ENCODE measurements around the gene POLE.

DNA sequence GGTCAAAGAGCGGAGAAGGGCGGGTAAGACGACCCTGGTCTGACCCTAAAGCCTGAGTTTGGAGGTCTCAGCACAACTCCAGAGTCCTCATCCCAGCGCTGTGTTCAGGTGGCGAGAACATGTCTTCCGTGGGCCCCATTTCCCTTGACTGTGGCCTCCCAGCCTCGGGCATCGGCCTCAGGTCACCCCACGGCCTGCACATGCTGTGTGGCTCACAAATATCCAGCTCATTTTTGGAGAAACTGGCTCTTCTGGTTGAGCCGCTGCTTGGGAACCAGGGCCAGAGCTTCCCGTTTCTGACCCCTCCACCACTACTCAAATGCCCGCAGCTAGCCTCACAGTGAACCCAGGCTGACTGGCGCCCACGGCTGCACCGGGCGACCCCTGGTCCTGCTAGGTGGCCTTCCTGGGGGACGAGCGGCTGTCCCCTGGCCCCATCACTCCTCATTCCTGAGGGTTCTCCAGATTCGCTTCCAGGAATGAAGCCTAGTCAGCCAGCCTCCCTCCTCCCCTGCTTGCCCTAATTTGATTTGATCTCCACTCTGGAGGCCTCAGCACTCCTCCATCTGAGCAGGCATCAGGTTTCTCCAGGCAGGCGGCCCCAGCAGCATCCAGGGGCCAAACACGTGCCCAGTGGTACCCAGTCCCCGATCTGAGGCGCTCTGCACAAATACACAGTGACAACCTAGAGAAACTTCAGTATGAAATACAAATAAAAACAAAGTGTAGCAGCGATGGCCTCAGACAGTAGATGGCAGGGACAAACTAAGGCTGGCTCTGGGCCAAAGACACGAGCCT lies 63.9 kb downstream of the POLE start:
- TF ChIP-seq, protein P1, sequence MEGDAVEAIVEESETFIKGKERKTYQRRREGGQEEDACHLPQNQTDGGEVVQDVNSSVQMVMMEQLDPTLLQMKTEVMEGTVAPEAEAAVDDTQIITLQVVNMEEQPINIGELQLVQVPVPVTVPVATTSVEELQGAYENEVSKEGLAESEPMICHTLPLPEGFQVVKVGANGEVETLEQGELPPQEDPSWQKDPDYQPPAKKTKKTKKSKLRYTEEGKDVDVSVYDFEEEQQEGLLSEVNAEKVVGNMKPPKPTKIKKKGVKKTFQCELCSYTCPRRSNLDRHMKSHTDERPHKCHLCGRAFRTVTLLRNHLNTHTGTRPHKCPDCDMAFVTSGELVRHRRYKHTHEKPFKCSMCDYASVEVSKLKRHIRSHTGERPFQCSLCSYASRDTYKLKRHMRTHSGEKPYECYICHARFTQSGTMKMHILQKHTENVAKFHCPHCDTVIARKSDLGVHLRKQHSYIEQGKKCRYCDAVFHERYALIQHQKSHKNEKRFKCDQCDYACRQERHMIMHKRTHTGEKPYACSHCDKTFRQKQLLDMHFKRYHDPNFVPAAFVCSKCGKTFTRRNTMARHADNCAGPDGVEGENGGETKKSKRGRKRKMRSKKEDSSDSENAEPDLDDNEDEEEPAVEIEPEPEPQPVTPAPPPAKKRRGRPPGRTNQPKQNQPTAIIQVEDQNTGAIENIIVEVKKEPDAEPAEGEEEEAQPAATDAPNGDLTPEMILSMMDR (IDR thresholded peaks at IDR 0.05; ENCODE audit: low read depth, low read length), result no peak
- TF ChIP-seq EZH2phosphoT487 (IDR thresholded peaks at IDR 0.05; ENCODE audit: low read depth), result no peak
